Epidermal melanocyte (primary cell): ENCODE results near the gene PDP2.
"Not testable (repeated sequence)": the region's sequence is repeated elsewhere in the genome, so short reads cannot be mapped to it uniquely, and the experiment has no call there.

Experiments
- DNase-seq: peaks from one replicate; pipeline ENCODE4 v3.0.0; 2011; ENCODE audit warnings: low spot score; ENCODE audit not compliant: insufficient read length

Gene PDP2

GRCh38 chr16:66885491-66885890, 5.2 kb downstream of the PDP2 start:
- DNase-seq: no peak

- no peak for DNase-seq
These were observed 6.0 kb downstream of the PDP2 start for GRCh38 chr16:66886321-66886720.

- DNase-seq: no peak
These were observed 6.6 kb downstream of the PDP2 start for GRCh38 chr16:66886914-66887313.

GRCh38 chr16:66888647-66889615, 8.6 kb downstream of the PDP2 start:
- DNase-seq: no peak

- no peak for DNase-seq
These were observed 9.3 kb downstream of the PDP2 start for GRCh38 chr16:66889622-66890021.

- no peak for DNase-seq
These were observed 10.5 kb downstream of the PDP2 start for GRCh38 chr16:66890799-66891198.

- DNase-seq: no peak
These were observed 11.0 kb downstream of the PDP2 start for GRCh38 chr16:66891360-66891759.

GRCh38 chr16:66891797-66892196, 11.5 kb downstream of the PDP2 start:
- no peak for DNase-seq

GRCh38 chr16:66894055-66894454, 13.7 kb downstream of the PDP2 start:
- no peak for DNase-seq

- DNase-seq: no peak
These were observed 14.8 kb downstream of the PDP2 start for GRCh38 chr16:66894948-66895688.

- no peak for DNase-seq
These were observed 15.3 kb downstream of the PDP2 start for GRCh38 chr16:66895689-66895979.

- DNase-seq: no peak
These were observed 15.7 kb downstream of the PDP2 start for GRCh38 chr16:66895999-66896398.

GRCh38 chr16:66896682-66897081, 16.4 kb downstream of the PDP2 start:
- DNase-seq: not testable (repeated sequence)

GRCh38 chr16:66898207-66898606, 17.9 kb downstream of the PDP2 start:
- no peak for DNase-seq

GRCh38 chr16:66898933-66899309, 18.6 kb downstream of the PDP2 start:
- no peak for DNase-seq

GRCh38 chr16:66899310-66899944, 19.1 kb downstream of the PDP2 start:
- no peak for DNase-seq

GRCh38 chr16:66899945-66900710, 19.8 kb downstream of the PDP2 start:
- no peak for DNase-seq

GRCh38 chr16:66900721-66901441, 20.6 kb downstream of the PDP2 start:
- DNase-seq: no peak

GRCh38 chr16:66901626-66902025, 21.3 kb downstream of the PDP2 start:
- DNase-seq: no peak

GRCh38 chr16:66902648-66903543, 22.6 kb downstream of the PDP2 start:
- DNase-seq: no peak
